WI38 (cell line): ENCODE measurements around the gene CARMIL3.

Experiments used
- H3K4me3 ChIP-seq: 2 replicates; pipeline ENCODE4 v1.5.1; 2011; ENCODE audit warnings: low read depth, mild to moderate bottlenecking, control low read depth, low read length
- TF ChIP-seq, protein P1 (sequence below): IDR thresholded peaks from 2 replicates; pipeline ENCODE4 v1.5.1; 2012; ENCODE audit warnings: low read depth, mild to moderate bottlenecking, control low read depth, low read length

CARMIL3 gene

DNA sequence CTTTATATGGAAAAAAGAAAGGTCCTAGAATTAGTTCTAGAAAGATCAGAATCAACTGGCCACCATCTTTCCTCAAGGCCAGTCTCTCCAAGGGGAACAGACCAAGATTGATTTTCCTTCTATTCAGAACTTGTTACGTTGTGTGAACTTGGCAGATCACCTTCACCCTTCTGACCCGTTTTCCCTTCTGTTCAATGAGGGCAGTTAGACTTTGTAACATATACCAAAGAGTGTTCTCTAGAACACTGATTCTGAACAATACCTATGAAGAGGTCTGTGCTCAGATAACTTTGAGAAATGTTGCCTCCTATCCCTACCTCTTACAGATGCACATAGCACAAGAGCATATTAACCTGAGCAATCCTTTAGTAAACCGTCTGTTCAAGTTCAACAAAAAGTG is 31.7 kb downstream of the CARMIL3 start:
- no peak overlapping the region for H3K4me3 ChIP-seq
- TF ChIP-seq, protein P1, sequence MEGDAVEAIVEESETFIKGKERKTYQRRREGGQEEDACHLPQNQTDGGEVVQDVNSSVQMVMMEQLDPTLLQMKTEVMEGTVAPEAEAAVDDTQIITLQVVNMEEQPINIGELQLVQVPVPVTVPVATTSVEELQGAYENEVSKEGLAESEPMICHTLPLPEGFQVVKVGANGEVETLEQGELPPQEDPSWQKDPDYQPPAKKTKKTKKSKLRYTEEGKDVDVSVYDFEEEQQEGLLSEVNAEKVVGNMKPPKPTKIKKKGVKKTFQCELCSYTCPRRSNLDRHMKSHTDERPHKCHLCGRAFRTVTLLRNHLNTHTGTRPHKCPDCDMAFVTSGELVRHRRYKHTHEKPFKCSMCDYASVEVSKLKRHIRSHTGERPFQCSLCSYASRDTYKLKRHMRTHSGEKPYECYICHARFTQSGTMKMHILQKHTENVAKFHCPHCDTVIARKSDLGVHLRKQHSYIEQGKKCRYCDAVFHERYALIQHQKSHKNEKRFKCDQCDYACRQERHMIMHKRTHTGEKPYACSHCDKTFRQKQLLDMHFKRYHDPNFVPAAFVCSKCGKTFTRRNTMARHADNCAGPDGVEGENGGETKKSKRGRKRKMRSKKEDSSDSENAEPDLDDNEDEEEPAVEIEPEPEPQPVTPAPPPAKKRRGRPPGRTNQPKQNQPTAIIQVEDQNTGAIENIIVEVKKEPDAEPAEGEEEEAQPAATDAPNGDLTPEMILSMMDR = no peak

- TF ChIP-seq, protein P1 = no peak
Observed at GRCh38 chr14:24084440-24084839, 32.6 kb downstream of the CARMIL3 start.

DNA sequence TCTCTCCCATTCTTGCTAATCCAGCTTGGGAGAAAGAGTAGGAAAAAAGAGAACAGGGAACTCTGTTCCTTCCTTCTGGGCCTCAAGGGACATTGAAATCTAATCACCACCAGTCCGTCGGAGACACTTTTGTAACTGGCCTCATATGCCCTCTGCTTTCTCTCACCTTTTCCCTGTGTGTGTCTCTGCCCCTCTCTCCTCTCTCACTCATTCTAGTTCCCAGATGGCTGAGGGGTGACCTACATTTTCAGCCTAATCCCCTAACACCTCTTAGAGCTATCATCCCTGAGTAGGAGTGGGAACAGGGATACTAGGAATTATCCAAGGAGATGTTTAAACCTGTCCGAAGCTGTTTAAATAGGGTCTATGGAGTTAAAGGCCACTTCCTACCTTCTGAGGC is 33.4 kb downstream of the CARMIL3 start:
- TF ChIP-seq, protein P1 = no peak
- no peak overlapping the region for H3K4me3 ChIP-seq

More at GRCh38 chr14:24084440-24084839, 32.6 kb downstream of the CARMIL3 start:
- no peak overlapping the region for H3K4me3 ChIP-seq

DNA sequence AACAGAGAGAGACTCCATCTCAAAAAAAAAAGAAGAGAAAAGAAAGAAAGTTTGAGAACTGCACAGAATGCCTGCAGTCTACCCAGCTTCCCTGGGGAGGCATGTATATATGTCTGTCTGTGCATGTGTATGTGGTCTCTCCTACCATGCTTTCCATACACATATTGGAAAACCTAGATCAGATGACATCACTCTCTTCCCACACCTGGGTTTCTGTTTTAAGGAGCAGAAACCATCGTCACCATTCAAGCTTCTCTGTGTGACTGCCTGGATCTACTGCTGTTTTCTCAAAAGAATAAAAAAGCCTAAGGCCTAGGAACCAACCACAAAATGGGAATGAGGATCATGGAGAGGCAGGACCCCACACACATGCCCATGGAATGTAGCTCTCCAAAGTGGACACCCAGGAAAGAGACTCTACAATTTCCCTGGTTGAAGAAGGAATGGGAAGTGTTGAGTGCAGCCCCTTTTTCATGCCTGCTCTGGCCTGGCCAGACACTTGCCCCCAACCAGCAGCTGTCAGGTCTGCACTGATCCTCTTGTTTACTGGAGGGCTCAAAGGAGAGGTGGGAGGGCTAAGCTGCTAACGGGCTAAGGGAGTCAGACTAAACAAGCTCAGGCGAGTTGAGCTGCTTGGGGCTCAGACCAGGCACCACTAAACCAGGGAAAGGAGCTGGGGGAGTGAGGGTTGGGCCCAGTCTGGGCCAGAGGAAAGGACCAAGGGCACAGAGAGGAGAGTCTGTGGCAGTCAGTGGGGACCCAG is 34.6 kb downstream of the CARMIL3 start:
- TF ChIP-seq, protein P1 = no peak

DNA sequence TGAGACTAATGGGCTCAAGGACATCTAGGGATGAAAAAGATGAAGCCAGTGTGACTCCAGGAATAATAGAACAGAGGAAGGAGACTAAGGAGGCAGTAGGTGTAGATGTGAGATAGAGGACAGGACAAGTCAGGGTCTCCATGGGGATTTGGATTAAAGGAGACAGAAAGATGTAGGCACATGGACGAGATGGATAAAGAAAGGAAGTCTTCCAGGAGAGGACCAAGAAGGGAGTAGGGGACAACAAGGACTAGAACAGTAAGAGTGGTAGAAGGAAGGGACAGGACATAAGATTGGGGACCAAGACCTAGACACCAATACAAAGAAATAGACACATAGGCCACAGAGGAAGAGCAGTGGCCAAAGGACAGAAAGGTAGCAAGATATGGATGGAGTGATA is 35.2 kb downstream of the CARMIL3 start:
- TF ChIP-seq, protein P1 = no peak
- H3K4me3 ChIP-seq = no peak overlapping the region

More for the DNA sequence above, 34.6 kb downstream of the CARMIL3 start:
- H3K4me3 ChIP-seq = no peak overlapping the region

GRCh38 chr14:24088095-24088494 is 36.3 kb downstream of the CARMIL3 start:
- no peak overlapping the region for H3K4me3 ChIP-seq
- TF ChIP-seq, protein P1 = no peak

DNA sequence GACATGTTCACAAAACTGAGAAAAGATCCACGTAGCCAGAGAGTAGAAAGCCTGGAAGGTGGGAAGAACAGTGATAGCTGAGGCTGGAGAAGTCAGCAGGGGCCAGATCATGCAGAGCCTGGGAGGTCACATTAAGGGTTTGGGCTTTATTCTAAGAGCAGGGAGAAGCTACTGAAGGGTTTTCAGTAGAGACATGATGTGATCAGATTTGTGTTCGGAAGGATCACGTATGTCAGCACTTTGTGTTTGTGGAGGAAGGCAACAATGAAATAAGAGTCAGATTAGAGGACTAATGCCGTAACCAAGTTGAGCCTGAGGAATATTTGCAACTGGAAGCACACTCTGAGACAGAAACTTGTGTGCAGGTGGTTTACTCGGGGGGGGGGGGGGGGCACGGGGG is 38.1 kb downstream of the CARMIL3 start:
- TF ChIP-seq, protein P1 = no peak
- no peak overlapping the region for H3K4me3 ChIP-seq
